ENCODE data around the gene SNAI1.

SNAI1 gene

GRCh38 chr20:49985157-49985556 lies 2.4 kb downstream of the SNAI1 start:
- TF ChIP-seq, protein P1, sequence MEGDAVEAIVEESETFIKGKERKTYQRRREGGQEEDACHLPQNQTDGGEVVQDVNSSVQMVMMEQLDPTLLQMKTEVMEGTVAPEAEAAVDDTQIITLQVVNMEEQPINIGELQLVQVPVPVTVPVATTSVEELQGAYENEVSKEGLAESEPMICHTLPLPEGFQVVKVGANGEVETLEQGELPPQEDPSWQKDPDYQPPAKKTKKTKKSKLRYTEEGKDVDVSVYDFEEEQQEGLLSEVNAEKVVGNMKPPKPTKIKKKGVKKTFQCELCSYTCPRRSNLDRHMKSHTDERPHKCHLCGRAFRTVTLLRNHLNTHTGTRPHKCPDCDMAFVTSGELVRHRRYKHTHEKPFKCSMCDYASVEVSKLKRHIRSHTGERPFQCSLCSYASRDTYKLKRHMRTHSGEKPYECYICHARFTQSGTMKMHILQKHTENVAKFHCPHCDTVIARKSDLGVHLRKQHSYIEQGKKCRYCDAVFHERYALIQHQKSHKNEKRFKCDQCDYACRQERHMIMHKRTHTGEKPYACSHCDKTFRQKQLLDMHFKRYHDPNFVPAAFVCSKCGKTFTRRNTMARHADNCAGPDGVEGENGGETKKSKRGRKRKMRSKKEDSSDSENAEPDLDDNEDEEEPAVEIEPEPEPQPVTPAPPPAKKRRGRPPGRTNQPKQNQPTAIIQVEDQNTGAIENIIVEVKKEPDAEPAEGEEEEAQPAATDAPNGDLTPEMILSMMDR (conservative IDR thresholded peaks at IDR 0.05) = no peak
- no peak for TF ChIP-seq ZFX (IDR thresholded peaks at IDR 0.05)
- no peak overlapping the region for H3K27ac ChIP-seq

- no peak overlapping the region for H3K27ac ChIP-seq
- no peak for TF ChIP-seq ZFX (IDR thresholded peaks at IDR 0.05)
- TF ChIP-seq, protein P1 (conservative IDR thresholded peaks at IDR 0.05) = no peak
Measured at GRCh38 chr20:49985617-49986016, 2.8 kb downstream of the SNAI1 start.

- no peak for TF ChIP-seq ZFX (IDR thresholded peaks at IDR 0.05)
- TF ChIP-seq, protein P1 (conservative IDR thresholded peaks at IDR 0.05) = no peak
Measured at GRCh38 chr20:49986049-49986448, 3.3 kb downstream of the SNAI1 start.

DNA sequence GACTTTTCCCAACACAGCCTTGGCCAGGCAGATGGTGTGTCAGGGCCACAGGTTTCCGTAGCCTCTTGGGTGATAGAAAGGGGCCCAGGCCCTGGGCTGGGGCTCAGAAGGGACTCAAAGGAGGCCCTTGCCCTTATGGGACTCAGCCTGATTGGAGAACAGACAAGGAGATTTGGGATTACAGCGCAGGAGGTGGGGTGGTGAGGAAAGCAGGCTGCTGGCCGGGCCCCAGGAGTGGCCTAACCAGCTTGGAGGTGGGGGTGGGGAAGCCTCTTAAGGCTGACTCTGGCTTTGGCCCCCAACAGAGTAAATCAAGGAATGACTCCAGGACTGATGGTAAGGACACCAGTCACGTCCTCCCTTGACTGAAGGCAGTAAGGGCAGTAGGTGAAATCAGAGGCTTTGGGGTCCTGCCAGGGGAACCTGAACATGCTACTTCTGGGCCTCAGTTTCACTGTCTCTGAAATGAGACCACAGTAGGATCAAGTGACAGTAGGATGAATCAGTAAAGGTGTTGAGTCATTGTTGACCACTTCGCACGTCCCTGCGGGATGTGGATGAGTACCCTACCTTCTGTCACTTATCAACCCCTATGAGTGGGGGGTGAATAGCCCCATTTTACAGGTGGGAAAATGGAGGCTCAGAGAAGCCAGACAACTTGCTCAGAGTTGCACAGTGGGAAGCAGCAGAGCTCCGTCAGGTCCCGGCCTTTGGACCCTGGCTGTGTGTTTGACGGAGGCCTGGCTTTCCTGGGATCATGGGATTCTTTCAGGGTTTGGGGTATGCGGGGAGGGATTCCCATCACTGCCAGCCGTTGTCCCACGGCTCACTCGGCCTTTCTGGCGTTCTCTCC lies 4.5 kb downstream of the SNAI1 start:
- TF ChIP-seq, protein P1 (conservative IDR thresholded peaks at IDR 0.05) = no peak
- no peak for TF ChIP-seq ZFX (IDR thresholded peaks at IDR 0.05)
- no peak overlapping the region for H3K27ac ChIP-seq

More at GRCh38 chr20:49986049-49986448, 3.3 kb downstream of the SNAI1 start:
- H3K27ac ChIP-seq = no peak overlapping the region

DNA sequence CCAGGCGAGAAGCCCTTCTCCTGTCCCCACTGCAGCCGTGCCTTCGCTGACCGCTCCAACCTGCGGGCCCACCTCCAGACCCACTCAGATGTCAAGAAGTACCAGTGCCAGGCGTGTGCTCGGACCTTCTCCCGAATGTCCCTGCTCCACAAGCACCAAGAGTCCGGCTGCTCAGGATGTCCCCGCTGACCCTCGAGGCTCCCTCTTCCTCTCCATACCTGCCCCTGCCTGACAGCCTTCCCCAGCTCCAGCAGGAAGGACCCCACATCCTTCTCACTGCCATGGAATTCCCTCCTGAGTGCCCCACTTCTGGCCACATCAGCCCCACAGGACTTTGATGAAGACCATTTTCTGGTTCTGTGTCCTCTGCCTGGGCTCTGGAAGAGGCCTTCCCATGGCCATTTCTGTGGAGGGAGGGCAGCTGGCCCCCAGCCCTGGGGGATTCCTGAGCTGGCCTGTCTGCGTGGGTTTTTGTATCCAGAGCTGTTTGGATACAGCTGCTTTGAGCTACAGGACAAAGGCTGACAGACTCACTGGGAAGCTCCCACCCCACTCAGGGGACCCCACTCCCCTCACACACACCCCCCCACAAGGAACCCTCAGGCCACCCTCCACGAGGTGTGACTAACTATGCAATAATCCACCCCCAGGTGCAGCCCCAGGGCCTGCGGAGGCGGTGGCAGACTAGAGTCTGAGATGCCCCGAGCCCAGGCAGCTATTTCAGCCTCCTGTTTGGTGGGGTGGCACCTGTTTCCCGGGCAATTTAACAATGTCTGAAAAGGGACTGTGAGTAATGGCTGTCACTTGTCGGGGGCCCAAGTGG lies 5.3 kb downstream of the SNAI1 start:
- H3K27ac ChIP-seq = no peak overlapping the region
- TF ChIP-seq, protein P1 (conservative IDR thresholded peaks at IDR 0.05) = no peak
- TF ChIP-seq ZFX (IDR thresholded peaks at IDR 0.05) = no peak

- H3K27ac ChIP-seq = no peak overlapping the region
- no peak for TF ChIP-seq ZFX (IDR thresholded peaks at IDR 0.05)
- TF ChIP-seq, protein P1 (conservative IDR thresholded peaks at IDR 0.05) = no peak
Measured at GRCh38 chr20:49989234-49990065, 6.7 kb downstream of the SNAI1 start.

All from C4-2B (cell line).